Activated CD8-positive, alpha-beta memory T cell treated with anti-CD3 and anti-CD28 coated beads, Interleukin-2, amount 50 U/mL, for 48 hours (primary cell): ENCODE measurements around the gene EEF1AKMT4.

Experiments used
- DNase-seq: peaks from one replicate; pipeline ENCODE4 v3.0.0-alpha.2; 2020

Gene EEF1AKMT4

DNA sequence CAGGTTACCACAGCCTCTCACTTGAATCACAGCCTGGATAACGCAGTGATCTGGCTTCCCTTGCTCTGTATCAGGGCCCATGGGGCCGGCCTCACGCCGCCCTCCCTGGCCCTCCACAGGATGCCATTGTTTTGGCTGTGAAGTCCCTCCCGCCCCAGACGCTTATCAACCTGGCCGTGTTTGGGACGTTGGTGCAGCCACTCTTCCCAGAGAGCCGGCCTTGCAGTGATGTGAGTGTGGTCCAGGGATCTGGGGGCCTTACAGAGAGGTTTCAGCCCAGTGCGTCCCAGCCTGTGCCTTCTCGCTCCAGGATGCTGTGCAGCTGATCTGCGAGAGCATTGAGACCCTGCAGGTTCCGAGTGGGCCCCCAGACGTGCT is 13.4 kb upstream of the EEF1AKMT4 start:
- no peak for DNase-seq

DNA sequence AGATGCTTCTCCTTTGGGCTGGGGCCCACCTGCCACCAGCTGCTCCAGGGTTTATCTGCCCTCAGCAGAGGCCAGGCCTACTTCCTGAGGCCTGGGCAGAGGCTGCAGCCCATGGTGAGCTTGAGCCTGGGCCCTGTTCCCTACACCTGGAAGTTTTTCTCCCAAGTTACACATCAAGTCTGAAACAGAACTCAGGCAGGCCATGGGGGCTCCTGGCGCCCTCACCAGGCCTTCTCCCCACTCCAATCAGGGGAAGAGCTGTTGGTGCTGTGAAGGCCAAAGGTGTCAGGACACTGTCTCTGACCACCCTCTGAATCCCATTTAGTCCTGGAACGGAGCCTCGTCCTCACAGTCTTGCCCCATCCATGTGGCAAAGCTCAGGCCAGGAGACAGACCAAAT is 12.8 kb upstream of the EEF1AKMT4 start:
- DNase-seq = no peak

DNA sequence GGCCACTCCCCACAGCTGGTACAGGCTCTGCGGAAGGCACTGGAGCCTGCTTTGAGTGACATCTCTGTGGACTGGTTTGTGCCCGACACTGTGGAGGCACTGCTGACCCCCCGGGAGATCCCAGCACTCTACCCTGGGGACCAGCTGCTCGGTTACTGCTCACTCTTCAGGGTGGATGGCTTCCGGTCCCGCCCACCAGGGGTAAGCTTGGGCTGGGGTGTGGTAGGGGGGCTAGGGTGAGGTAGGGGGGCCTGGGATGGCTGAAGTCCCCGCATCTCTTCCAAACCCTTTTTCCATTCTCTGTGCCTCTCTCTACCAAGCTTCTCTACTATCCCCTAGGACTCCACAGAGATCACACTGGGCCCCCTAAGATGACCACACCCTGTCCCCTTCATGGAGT is 12.3 kb upstream of the EEF1AKMT4 start:
- no peak for DNase-seq

DNA sequence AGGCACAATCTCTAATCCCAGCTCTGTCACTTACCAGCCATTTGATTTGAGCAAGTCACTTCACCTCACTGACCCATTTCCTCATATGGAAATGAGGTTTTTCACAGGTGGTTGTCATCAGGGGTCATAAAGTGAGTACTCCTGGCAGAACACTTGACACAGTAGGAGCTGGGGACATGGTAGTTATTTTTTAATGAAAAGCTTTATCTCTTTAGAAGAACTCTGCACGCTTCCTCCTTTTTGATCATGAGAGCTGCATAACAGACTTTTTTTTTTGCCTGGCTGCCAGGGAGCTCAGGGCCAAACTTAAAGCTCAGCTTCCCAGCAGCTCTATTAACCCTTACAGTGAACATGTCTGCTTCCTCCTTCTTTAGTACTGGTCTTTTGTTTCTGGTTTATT is 11.7 kb upstream of the EEF1AKMT4 start:
- DNase-seq = no peak

DNA sequence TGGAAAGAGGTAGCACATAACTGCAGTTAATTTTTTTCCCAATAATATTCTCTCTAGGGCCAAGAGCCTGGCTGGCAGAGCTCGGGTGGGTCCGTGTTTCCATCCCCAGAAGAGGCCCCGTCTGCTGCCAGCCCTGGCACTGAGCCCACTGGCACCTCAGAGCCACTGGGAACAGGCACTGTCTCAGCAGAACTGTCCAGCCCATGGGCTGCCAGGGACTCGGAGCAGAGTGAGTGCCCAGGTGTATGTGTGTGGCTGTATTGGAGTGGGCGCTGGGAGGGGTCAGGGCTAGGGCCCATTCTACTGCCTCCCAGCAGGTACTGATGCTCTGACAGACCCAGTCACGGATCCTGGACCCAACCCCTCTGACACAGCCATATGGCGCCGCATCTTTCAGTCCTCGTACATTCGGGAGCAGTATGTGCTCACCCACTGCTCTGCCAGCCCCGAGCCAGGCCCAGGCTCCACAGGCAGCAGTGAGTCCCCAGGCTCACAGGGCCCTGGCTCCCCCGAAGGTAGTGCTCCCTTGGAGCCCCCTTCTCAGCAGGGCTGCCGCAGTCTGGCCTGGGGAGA is 11.1 kb upstream of the EEF1AKMT4 start:
- DNase-seq = no peak

DNA sequence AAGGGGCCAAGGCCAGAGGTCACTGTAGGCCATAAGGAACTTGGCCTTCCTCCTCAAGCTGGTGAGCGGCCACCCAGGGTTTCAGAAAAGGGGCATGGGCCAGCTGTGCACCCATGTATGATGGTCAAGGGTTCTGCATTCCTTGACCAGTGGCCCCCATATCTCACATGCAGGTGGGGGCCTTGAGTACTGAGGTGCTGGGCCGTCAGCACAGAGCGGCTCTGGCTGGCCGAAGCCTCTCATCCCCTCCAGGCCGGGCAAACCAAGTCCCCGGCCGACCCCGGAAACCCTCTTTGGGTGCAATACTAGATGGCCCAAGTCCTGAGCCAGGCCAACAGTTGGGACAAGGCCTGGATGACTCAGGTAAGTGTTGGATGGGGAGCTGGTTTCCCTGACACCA is 10.3 kb upstream of the EEF1AKMT4 start:
- DNase-seq = no peak

DNA sequence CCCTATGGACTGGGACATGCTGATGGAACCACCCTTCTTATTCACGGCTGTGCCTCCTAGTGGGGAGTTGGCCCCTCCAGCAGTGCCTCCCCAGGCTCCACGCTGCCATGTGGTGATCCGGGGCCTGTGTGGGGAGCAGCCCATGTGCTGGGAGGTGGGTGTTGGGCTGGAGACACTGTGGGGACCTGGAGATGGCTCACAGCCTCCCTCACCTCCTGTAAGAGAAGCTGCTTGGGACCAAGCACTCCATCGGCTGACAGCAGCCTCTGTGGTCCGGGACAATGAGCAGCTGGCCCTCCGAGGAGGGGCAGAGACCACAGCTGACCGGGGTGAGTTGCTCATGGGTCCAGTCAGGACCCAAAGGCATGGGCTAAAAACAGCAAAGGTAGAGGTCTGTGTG is 9.8 kb upstream of the EEF1AKMT4 start:
- DNase-seq = no peak

DNA sequence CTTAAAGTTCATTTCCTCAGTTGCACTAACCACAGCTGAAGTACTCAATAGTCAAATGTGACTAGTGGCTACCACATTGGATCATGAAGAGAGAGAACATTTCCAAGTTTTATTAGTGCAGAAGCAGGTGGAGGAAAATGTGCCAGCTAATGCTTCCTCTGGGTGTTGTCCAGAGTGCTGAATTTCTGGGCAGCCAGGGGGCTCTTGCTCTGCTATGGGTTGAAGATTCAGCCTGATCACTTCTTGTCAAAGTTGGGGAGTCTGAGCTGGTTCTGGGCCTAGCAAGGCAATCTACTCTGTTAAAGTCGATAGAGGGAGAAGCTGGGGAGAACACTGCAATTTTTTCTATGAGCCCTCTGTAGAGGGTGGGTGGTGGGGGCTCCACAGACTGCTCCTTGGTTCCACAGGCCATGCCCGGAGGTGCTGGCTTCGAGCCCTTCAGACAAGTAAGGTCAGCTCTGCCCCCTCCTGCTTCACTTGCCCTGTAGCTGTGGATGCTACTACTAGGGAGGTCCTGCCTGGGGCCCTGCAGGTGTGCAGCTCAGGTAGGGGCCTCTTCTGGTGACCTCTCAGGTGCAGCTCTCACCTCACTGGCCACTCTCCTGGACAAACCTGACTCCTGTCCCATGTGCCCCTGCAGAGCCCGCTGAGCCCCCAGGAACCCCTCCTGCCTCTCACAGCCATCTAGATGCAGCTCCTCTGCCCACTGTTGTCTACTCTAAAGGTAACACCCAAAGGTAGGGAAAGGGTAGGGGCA is 8.9 kb upstream of the EEF1AKMT4 start:
- no peak for DNase-seq

DNA sequence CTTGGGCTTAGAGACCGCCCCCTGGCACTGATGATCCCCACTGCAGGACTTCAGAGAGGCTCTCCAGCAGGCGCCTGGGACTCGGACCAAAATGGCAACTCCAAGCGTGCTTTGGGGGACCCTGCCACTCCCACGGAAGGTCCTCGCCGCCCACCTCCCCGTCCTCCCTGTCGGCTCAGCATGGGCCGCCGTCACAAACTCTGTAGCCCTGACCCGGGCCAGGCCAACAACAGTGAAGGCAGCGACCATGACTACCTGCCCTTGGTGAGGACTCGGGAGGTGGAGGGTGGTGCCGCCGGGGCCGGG is 8.4 kb upstream of the EEF1AKMT4 start:
- no peak for DNase-seq

DNA sequence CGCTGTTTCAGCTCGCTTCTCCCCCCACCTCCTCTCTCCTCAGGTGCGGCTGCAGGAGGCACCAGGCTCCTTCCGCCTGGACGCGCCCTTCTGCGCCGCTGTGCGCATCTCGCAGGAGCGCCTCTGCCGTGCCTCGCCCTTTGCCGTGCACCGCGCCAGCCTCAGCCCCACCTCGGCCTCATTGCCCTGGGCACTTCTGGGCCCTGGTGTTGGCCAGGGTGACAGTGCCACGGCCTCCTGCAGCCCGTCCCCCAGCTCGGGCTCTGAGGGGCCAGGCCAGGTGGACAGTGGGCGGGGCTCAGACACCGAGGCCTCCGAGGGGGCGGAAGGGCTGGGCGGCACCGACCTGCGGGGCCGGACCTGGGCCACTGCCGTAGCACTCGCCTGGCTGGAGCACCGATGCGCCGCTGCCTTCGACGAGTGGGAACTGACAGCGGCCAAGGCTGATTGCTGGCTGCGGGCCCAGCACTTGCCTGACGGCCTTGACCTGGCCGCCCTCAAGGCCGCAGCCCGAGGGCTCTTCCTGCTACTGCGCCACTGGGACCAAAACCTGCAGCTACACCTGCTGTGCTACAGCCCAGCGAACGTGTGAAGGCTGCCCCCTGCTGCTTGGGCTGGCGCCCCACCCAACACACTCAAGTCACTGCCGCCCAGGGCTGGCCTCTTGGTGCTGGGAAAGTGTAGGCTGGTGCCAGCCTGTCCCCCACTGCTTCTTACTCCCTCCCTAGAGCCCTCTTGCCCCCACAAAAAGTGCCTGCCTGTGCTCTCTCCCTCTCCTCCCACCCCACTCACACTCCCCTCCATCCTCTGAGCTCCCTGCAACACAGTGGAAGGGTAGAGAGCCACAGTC is 7.8 kb upstream of the EEF1AKMT4 start:
- no peak for DNase-seq

DNA sequence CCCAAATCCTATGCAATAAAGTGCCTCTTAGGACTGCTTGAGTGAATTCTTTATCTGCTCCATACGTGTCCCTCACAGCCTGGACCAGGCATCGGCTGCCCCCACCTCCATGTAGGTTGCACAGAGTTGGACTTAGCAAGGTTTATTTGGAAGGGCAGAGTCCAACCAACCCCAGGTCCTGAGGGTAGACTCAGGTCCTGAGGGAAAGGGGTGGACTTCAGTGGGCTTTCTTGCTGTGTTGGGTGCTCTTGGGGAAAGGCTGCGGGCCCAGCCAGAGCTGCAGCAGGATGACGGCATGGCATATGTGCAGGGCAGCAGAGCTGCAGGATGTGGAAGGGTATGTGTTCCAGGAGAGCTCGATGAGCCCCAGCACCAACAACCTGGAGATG is 7.2 kb upstream of the EEF1AKMT4 start:
- DNase-seq = no peak

DNA sequence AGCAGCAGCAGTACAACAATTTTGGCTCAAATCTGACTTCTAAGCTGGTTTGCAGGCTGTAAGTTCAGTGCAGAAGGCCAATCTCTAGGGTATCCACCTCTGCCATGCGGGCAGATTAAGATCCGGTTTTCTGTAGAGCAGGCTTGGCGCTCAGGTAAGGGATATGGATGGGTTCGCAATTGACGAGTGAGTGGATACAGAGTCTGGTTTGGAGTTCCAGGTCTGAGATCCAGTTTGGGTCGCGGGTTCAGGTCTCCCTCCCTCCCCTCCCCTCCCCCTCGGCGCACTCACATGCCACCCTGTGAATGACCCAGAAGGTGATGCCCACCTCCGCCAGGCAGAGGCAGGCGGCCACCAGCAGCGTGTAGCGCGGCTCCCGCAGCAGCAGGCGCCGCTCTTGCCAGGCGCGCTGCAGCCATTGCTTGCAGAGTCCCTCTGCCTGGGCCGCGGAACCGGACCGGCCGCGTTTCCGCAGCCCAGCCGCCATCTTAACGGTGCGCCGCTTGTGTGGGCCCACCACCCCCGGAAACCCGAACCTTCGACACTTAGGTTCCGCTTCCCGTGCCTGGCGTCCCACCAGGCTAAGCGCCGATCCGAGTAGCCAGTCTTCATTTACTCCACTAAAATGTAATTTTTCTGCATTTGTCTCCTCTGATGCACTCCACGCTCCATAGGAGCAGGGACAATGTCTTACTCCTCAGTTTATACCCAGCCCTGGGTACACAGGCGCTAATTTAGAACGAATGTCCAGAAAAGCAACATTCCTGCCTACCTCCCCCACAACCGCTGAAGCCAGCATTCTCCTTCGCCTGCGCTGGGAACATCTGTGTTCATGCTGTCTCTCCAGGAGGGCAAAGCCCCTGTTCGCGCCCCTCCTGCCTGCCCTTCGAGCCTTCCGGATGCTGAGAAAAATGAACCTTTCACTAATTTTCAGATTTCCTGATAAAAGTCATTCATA is 739 bp upstream of the EEF1AKMT4 start, which contains the start of gene ALG3:
TSS of gene ALG3 (minus strand) at position 509 of the 958 bp plus-strand sequence. CDS start at position 487, 22 bp downstream.
- peak; percentile 95 for DNase-seq

DNA sequence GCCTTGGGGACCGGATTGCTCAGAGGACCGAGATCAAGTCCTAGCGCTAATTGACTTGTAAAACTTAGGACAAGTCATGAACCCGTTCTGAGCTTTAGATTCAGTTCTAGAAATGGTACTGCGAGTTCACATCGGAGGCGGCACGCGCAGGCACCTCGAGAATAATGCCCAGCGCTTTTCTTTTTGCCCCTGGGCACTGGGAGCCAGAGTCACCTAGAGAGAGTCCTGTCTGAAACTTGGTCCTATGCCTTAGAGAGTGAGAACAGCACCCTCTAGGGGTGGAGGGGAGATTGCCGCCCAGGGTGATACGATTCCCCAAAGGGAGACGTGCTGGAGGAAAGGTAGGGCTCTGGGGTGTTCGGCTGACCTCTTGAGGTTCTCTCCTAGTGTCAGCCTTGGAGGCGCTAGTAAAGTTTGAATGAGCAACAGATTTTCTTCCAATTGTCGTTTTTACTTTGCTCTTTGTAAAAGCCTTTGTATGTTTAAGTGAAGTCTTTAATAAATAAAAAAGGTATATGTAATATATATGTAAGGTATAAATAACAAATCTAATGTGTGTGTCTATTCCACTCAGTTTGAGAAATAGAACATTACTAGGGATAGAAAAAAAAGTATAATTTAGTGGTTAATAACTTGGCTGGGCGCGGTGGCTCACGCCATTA is 826 bp downstream of the EEF1AKMT4 start:
- peak; percentile 92 for DNase-seq

DNA sequence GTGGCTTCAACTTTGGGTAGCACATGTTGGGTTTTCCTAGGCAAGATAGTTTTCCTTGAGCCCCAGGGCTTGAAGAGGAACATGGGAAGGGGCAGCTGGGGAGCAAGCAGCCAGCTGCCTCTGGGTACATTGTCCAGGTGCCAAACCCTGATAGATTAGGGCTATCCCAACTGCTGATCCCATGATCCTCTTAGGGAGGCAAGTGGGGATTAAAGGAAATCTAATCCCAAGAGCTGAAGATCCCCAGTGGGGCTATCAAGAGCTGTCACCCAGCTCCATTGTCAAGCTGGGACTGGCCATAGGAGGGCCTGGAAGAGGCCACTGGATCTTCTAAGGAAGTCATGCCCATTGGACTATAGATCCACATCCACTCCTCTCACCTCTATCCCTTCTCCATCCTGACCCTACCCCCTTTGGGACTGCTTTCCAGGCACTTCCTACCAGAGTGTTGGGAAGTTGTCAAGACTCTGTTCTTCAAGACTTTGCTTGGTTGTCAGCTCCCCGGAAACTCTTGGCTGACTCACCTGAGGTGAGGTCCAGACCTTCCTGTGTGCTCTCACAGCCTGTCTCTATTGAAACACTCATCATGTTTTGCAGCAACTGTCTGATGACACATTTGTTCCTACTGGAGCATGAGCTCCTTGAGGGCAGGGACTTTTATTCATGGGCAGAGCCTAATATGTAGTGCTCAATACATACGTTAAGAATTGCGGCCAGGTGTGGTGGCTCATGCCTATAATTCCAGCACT is 6.0 kb downstream of the EEF1AKMT4 start:
- DNase-seq = no peak

DNA sequence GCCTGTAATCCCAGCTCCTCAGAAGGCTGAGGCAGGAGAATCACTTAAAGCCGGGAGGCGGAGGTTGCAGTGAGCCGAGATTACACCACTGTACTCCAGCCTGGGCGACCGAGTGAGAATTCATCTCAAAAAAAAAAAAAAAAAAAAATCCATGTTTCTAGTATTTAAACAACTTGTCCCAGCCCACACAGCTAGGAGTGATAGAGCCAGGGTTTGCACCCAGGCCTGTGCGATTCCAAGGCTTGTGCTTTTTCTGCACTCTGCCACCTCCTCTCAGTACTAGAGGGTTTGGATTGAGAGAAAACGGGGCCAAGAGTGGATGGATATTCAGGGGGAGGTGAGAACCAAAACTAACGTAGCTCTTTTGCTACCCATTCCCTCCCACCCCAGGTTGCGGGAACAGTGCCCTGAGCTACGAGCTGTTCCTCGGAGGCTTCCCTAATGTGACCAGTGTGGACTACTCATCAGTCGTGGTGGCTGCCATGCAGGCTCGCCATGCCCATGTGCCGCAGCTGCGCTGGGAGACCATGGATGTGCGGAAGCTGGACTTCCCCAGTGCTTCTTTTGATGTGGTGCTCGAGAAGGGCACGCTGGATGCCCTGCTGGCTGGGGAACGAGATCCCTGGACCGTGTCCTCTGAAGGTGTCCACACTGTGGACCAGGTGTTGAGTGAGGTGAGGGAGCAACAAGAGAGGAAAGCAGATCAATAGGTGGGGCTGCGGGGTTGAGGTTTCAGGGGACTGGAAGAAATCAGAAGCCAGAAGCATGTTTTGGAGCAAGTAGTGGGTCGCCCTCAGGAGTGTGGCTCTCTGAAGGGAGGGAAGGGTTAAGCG is 7.8 kb downstream of the EEF1AKMT4 start:
- DNase-seq = no peak

DNA sequence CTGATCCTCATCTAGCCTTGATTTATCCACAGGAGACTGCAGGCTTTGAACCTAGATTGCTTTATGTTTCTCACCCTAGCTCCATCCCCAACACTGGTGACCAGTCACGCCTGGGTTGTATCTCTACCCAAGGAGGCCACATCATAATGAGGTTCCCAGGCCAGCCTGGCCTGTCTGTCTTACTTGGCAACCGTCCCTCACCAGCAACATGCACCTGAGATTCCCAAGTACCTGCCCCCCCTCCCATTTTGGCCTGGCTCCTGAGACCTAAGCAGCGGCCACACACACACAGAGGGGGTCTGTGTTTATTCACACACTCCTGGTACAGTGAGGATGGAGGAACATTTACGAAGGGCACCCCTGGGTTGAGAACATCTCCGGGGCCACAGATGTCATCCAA is 9.5 kb downstream of the EEF1AKMT4 start:
- DNase-seq = no peak

DNA sequence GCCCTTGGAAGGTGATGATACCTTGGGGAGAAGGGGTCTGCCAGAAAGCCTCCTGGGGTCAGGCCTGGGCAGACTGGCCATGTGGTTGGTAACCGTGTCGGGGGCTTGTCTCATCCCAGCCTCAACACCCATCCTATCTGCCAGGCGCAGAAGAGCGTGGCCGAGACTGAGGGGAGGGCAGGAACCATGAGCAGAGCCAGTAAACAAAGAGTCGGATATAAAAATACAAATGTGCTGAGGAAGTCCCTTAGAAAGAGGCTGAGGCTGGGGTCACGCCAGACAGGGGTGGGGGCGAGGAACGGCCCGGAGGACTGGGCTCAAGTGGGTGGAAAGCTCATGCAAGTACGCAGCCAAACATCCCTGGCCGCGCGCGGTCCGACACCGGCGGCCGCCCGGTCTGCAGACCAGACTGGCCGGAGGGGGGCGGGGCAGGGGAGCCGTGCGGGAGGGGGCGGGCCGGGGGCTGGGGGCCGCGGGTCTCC is 10.0 kb downstream of the EEF1AKMT4 start:
- DNase-seq = no peak

DNA sequence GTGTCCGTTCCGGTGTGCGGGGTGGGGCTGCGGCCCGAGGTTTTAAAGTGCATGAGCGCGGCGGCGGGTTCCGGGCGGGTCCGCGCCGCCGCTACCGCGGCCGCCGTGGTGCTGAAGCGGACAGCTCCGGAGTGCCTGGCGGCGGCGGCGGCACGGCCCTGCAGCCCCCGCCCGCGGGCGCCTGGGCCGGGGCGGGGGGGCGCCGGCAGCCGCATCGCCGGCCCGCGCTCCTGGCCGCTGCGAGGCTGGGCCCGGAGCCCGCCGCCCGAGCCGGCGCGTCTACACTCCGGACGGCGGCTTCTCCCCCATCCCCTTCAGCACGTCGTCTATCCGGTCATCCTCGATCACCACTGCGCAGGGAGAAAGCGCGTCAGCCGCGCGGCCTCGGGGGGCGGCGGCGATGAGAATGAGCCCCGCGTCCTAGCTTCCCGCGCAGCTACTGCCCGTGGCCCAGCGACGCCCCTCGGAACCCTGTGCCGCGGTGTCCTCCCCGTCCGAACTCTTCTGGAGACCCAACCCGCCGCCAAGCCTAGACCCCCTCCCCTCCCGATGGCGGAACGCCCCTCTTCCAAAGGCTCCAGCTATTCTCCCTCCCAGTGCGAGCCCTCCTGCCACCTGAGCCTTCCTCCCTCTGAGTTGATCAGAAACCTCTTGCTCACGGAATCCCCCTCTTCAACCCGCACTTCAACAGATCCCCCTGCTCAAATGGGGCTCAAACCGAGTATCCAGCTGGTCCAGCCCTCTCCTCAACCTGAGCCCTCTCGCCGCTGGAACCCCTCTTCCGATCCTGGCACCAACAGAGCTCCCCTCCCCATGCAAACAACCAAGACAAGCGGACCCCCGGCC is 10.6 kb downstream of the EEF1AKMT4 start:
- DNase-seq = peak; percentile 71

DNA sequence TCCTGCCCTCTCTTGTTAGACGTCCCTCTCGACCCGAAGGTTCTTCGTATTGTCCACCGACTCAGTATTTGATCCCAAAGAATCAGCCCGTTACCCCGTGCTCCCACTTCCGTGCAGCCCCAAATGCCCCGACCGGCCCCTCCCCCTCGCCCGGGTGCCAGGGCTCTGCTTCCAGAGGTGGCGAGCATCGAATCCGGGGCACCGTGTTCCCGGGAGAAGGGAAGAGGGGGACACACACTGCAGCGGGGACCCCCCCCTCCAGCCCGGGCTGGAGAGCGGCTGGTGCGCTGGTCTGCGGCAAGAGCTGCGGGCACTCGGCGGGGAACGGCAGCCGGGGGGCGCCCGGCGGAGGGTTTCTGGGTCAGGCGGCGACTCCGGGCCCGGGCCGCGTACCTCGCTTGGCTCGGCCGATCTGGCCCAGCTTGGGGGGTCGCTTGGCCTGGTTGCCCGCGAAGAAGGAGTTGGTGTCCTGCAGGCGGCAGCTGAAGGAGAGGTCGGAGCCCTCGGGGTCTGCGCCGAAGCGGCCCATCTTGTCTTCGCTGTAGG is 11.3 kb downstream of the EEF1AKMT4 start:
- no peak for DNase-seq
